A549 (cell line): ENCODE data around the gene HS6ST2. TPM values are rescaled to one million over a fixed set of nuclear protein-coding genes. Genes with fewer than 3 reads are reported as not detected.

Source experiments
- ATAC-seq, 2 experiments: fragments of 200-7000 bp in 1 of 2; fragments of >200 bp in 1 of 2; cut with Nextera tagmentation in 1 of 2; cut with Tn5 transposase in 1 of 2; 3 replicates each; pipeline versions ENCODE4 v1.8.0 to v1.9.1; 2018 to 2020; ENCODE audit warnings: mild to moderate bottlenecking in 1 of 2, moderate library complexity in 1 of 2
- CTCF ChIA-PET: fragments of 300-600 bp; sonication (Branson Sonifier 250); formaldehyde crosslinking; extraction: SDS; loops from one replicate; lab custom pipeline; 2021; ENCODE audit warnings: antibody characterized with exemption, inconsistent platforms; lab: Yijun Ruan, JAX
- POLR2A ChIA-PET: fragments of 350-600 bp; formaldehyde crosslinking; extraction: SDS; loops from one replicate; lab custom pipeline; 2021; ENCODE audit warnings: antibody characterized with exemption, inconsistent platforms; lab: Yijun Ruan, JAX
- DNase-seq, 2 experiments: peaks; one replicate each; pipeline versions ENCODE4 v3.0.0 to v3.0.0-alpha.2; 2011 to 2016; ENCODE audit warnings: low read depth in 1 of 2, low spot score in 1 of 2
- FAIRE-seq: peaks from 2 replicates; lab custom pipeline; 2011; peaks lifted over from hg19 to GRCh38; lab: Jason Lieb, UNC
- H3K27ac ChIP-seq, 2 experiments: fragments of >200 bp; sonication (Bioruptor Twin); formaldehyde crosslinking; 3 replicates each; pipeline ENCODE4 v1.5.1; 2016 to 2017
- H3K4me1 ChIP-seq: fragments of >200 bp; sonication (Bioruptor Twin); formaldehyde crosslinking; 3 replicates; pipeline ENCODE4 v1.6.1; 2016
- H3K4me2 ChIP-seq: fragments of >200 bp; sonication (Bioruptor Twin); formaldehyde crosslinking; 3 replicates; pipeline ENCODE4 v1.6.1; 2016
- H3K4me3 ChIP-seq: fragments of >200 bp; sonication (Bioruptor Twin); formaldehyde crosslinking; 3 replicates; pipeline ENCODE4 v1.5.1; 2016
- H3K9me3 ChIP-seq: fragments of >200 bp; sonication (Bioruptor Twin); formaldehyde crosslinking; 3 replicates; pipeline ENCODE4 v1.6.1; 2016
- ATOH8 ChIP-seq: fragments of 250-450 bp; sonication (Bioruptor Pico); IDR thresholded peaks from 2 replicates; pipeline ENCODE4 v1.5.0; 2020; ENCODE audit warnings: low read depth, mild to moderate bottlenecking, moderate library complexity
- BHLHE40 ChIP-seq: IDR thresholded peaks from 2 replicates; pipeline ENCODE4 v1.6.1; 2012; ENCODE audit warnings: low read depth, low read length, inconsistent platforms
- CBX2 ChIP-seq: fragments of 200-600 bp; sonication (generic); IDR thresholded peaks from 2 replicates; pipeline ENCODE4 v1.6.1; 2016; ENCODE audit warnings: low read depth, mild to moderate bottlenecking, borderline replicate concordance
- CEBPB ChIP-seq, 2 experiments: fragments of >200 bp in 1 of 2; sonication (Bioruptor Twin) in 1 of 2; formaldehyde crosslinking in 1 of 2; IDR thresholded peaks; 2 replicates each; pipeline ENCODE4 v1.6.1; 2012 to 2016
- CHD2 ChIP-seq: fragments of 150-350 bp; IDR thresholded peaks from 2 replicates; pipeline ENCODE4 v1.6.1; 2014; ENCODE audit warnings: low read length; ENCODE audit not compliant: partially characterized antibody
- CTCF ChIP-seq: fragments of >200 bp; sonication (Bioruptor Twin); formaldehyde crosslinking; IDR thresholded peaks from 3 replicates; pipeline ENCODE4 v1.5.1; 2016
- E2F6 ChIP-seq: IDR thresholded peaks from 2 replicates; pipeline ENCODE4 v1.6.1; 2012; ENCODE audit warnings: low read depth, borderline replicate concordance
- EHF ChIP-seq: fragments of 250-450 bp; sonication (Bioruptor Pico); IDR thresholded peaks from 2 replicates; pipeline ENCODE4 v1.5.0; 2020; ENCODE audit warnings: mild to moderate bottlenecking
- EHMT2 ChIP-seq: fragments of 200-600 bp; sonication (generic); IDR thresholded peaks from 2 replicates; pipeline ENCODE4 v1.6.1; 2016; ENCODE audit warnings: antibody characterized with exemption, low read depth, mild to moderate bottlenecking, moderate library complexity
- ELK1 ChIP-seq: fragments of 150-350 bp; IDR thresholded peaks from 2 replicates; pipeline ENCODE4 v1.6.1; 2014; ENCODE audit warnings: low read depth, mild to moderate bottlenecking, low read length
- EP300 ChIP-seq, 2 experiments: fragments of >200 bp; sonication (Bioruptor Twin); formaldehyde crosslinking; IDR thresholded peaks; 2 replicates in 1 of 2; 3 replicates in 1 of 2; pipeline ENCODE4 v1.6.1; 2016 to 2017
- FOSL2 ChIP-seq, 2 experiments: fragments of 450-650 bp in 1 of 2; fragments of >200 bp in 1 of 2; sonication (Bioruptor Twin) in 1 of 2; formaldehyde crosslinking; IDR thresholded peaks; 2 replicates each; pipeline versions ENCODE4 v1.5.0 to v1.6.1; 2016 to 2020; ENCODE audit warnings: mild to moderate bottlenecking in 1 of 2, moderate library complexity in 1 of 2
- FOXS1 ChIP-seq: fragments of 250-450 bp; sonication (Bioruptor Pico); IDR thresholded peaks from 2 replicates; pipeline ENCODE4 v1.5.0; 2020; ENCODE audit warnings: mild to moderate bottlenecking, moderate library complexity
- HES2 ChIP-seq: fragments of >200 bp; sonication (Bioruptor Twin); formaldehyde crosslinking; IDR thresholded peaks from 2 replicates; pipeline ENCODE4 v1.6.1; 2016
- HEYL ChIP-seq: fragments of 250-450 bp; sonication (Bioruptor Pico); IDR thresholded peaks from 2 replicates; pipeline ENCODE4 v1.8.0; 2021; ENCODE audit warnings: mild to moderate bottlenecking, moderate library complexity
- JUN ChIP-seq, 2 experiments: fragments of >200 bp; sonication (Bioruptor Twin); formaldehyde crosslinking; IDR thresholded peaks; 2 replicates in 1 of 2; 3 replicates in 1 of 2; pipeline ENCODE4 v1.6.1; 2016 to 2017
- JUNB ChIP-seq: fragments of >200 bp; sonication (Bioruptor Twin); formaldehyde crosslinking; IDR thresholded peaks from 2 replicates; pipeline ENCODE4 v1.6.1; 2016
- MAX ChIP-seq: IDR thresholded peaks from 2 replicates; pipeline ENCODE4 v1.6.1; 2012
- MAZ ChIP-seq: fragments of 150-350 bp; IDR thresholded peaks from 2 replicates; pipeline ENCODE4 v1.6.1; 2014; ENCODE audit warnings: antibody characterized with exemption, low read depth, low read length, borderline replicate concordance
- NR3C1 ChIP-seq: fragments of >200 bp; sonication (Bioruptor Twin); formaldehyde crosslinking; IDR thresholded peaks from 3 replicates; pipeline ENCODE4 v1.6.1; 2017
- PHF8 ChIP-seq: fragments of 200-600 bp; sonication (generic); IDR thresholded peaks from 2 replicates; pipeline ENCODE4 v1.6.1; 2016; ENCODE audit warnings: low read depth, mild to moderate bottlenecking, antibody characterized with exemption, moderate library complexity, borderline replicate concordance
- POLR2A ChIP-seq: IDR thresholded peaks from 2 replicates; pipeline ENCODE4 v1.6.1; 2012; ENCODE audit warnings: mild to moderate bottlenecking, low read length
- RAD21 ChIP-seq, 2 experiments: fragments of >200 bp in 1 of 2; sonication (Bioruptor Twin) in 1 of 2; formaldehyde crosslinking in 1 of 2; IDR thresholded peaks in 1 of 2; conservative IDR thresholded peaks in 1 of 2; 2 replicates in 1 of 2; 3 replicates in 1 of 2; pipeline ENCODE4 v1.6.1; 2012 to 2018; ENCODE audit warnings: inconsistent platforms in 1 of 2
- TFCP2L1 ChIP-seq: fragments of 250-450 bp; sonication (Bioruptor Pico); IDR thresholded peaks from 2 replicates; pipeline ENCODE4 v1.5.0; 2021; ENCODE audit warnings: mild to moderate bottlenecking
- USF2 ChIP-seq: fragments of 450-650 bp; IDR thresholded peaks from 2 replicates; pipeline ENCODE4 v1.6.1; 2014; ENCODE audit warnings: antibody characterized with exemption
- ZNF302 ChIP-seq: fragments of 250-450 bp; sonication (Bioruptor Pico); IDR thresholded peaks from 2 replicates; pipeline ENCODE4 v1.9.0; 2021; ENCODE audit warnings: inconsistent platforms, mild to moderate bottlenecking, moderate library complexity
- WGBS: methylation state at CpG from one replicate; pipeline ENCODE4 v1.1.6; 2017; ENCODE audit errors: missing lambda C conversion rate; 5-methylcytosine and 5-hydroxymethylcytosine counted together
- polyA plus RNA-seq, 4 experiments: library from polyadenylated mRNA; depleted of rRNA in 3 of 4; stranded (reverse); fragments of >200 nt; fragmentation: RNase III in 1 of 4; extraction: RNeasy Plus Mini Kit Qiagen cat#74134 plus additional on column Dnase treatment in 1 of 4; gene quantifications; 2 replicates in 3 of 4; 3 replicates in 1 of 4; pipeline ENCODE4 v1.2.3, GENCODE V29; 2011 to 2017

Gene HS6ST2
- polyA plus RNA-seq, 2 of the 4 experiments (the other 2 are of a cell fraction), result 0.01 to 0.04 TPM

- H3K4me1 ChIP-seq, result no peaks in the 10 kb centered on the region
- DNase-seq, result no peak
- ChIA-PET POLR2A (no interaction called here), CTCF (no interaction called here)
- TF ChIP-seq HES2 (no peak), FOSL2 (IDR thresholded peaks at IDR 0.05) (no peak), FOSL2 (CRISPR knock-in tag; IDR thresholded peaks at IDR 0.05) (no peak), E2F6 (no peak), CHD2 (no peak), JUN (IDR thresholded peaks at IDR 0.05) (no peak), POLR2A (no peak), HEYL (CRISPR knock-in tag) (no peak), CBX2 (no peak)
- no peak for ATAC-seq
- 42% methylated on average over 2 of the region's 2 CpGs for WGBS
- H3K9me3 ChIP-seq, result no peaks in the 10 kb centered on the region
- no peak overlapping the region for H3K4me2 ChIP-seq
- H3K4me3 ChIP-seq, result no peak overlapping the region
- H3K27ac ChIP-seq, result no peak overlapping the region
- FAIRE-seq, result no peak
These were observed 212.8 kb downstream of the HS6ST2 start for GRCh38 chrX:132745593-132745992.

GRCh38 chrX:132744470-132744869 is 214.0 kb downstream of the HS6ST2 start:
- TF ChIP-seq TFCP2L1 (CRISPR knock-in tag), result no peak
- TF ChIP-seq CTCF, result no peak
- no peak for TF ChIP-seq EP300 (IDR thresholded peaks at IDR 0.05)
- TF ChIP-seq EHMT2, result no peak
- TF ChIP-seq USF2, result no peak
- no peak for TF ChIP-seq CEBPB (IDR thresholded peaks at IDR 0.05)
- TF ChIP-seq FOXS1, result no peak
- TF ChIP-seq MAX, result no peak
- TF ChIP-seq ATOH8 (CRISPR knock-in tag), result no peak
- no peak for TF ChIP-seq EHF (CRISPR knock-in tag)
- TF ChIP-seq NR3C1, result no peak
- TF ChIP-seq PHF8, result no peak
- TF ChIP-seq RAD21 (conservative IDR thresholded peaks at IDR 0.05 in 1 of 2, IDR thresholded peaks at IDR 0.05 in 1 of 2), result no peak
- TF ChIP-seq JUNB, result no peak
- no peak for TF ChIP-seq ZNF302 (CRISPR knock-in tag)
- TF ChIP-seq BHLHE40, result no peak
- TF ChIP-seq MAZ, result no peak
- no peak for TF ChIP-seq ELK1
- Histone ChIP-seq H3K4me3 (no peak overlapping the region), H3K9me3 (no peaks in the 10 kb centered on the region), H3K4me2 (no peak overlapping the region), H3K27ac (no peak overlapping the region), H3K4me1 (no peaks in the 10 kb centered on the region)
- no peak for ATAC-seq
- ChIA-PET CTCF (interaction anchor here (0.7 kb wide), 1 partner anchor 10 kb away, joined by 4 read pairs; no protein-coding TSS in a partner anchor), POLR2A (no interaction called here)
- DNase-seq, result no peak
- no peak for FAIRE-seq
- WGBS, result 7% methylated on average over 1 of the region's 1 CpG
